CD14-positive monocyte (primary cell): ENCODE measurements around the gene NPY4R2. TPM values are rescaled to one million over a fixed set of nuclear protein-coding genes. Genes with fewer than 3 reads are reported as not detected.
"Not testable (repeated sequence)": the region's sequence is repeated elsewhere in the genome, so short reads cannot be mapped to it uniquely, and the experiment has no call there.

Experiments
- DNase-seq, 3 donors: peaks; one replicate each; pipeline ENCODE4 v3.0.0-alpha.2; 2011 to 2022
- H2AFZ ChIP-seq: 2 replicates; pipeline ENCODE4 v1.6.0; 2012; ENCODE audit warnings: mild to moderate bottlenecking, low read depth, low read length, inconsistent platforms; ENCODE audit not compliant: insufficient read depth, poor library complexity, severe bottlenecking
- H3K27ac ChIP-seq, 2 donors: 1 replicate in 1 of 2; 2 replicates in 1 of 2; pipeline ENCODE4 v1.5.1; 2012 to 2013; ENCODE audit warnings: low read length in 2 of 2, control low read depth in 1 of 2, inconsistent platforms in 1 of 2, low read depth in 1 of 2, mild to moderate bottlenecking in 1 of 2
- H3K27me3 ChIP-seq, 2 donors: one replicate each; pipeline versions ENCODE4 v1.6.0 to v1.6.1; 2011 to 2013; ENCODE audit warnings: low read length in 2 of 2; ENCODE audit not compliant: control insufficient read depth in 2 of 2, insufficient read depth in 2 of 2
- H3K36me3 ChIP-seq, 2 donors: replicated peaks in 1 of 2; 1 replicate in 1 of 2; 2 replicates in 1 of 2; pipeline versions ENCODE4 v1.5.1 to v1.6.1; 2012 to 2013; ENCODE audit warnings: low read length in 2 of 2, control low read depth in 1 of 2, inconsistent platforms in 1 of 2, mild to moderate bottlenecking in 1 of 2; ENCODE audit not compliant: insufficient read depth in 2 of 2, control insufficient read depth in 1 of 2
- H3K4me1 ChIP-seq, 2 donors: 1 replicate in 1 of 2; 2 replicates in 1 of 2; pipeline versions ENCODE4 v1.5.1 to v1.6.1; 2012 to 2013; ENCODE audit warnings: low read length in 2 of 2, control low read depth in 1 of 2, inconsistent platforms in 1 of 2, mild to moderate bottlenecking in 1 of 2, moderate library complexity in 1 of 2; ENCODE audit not compliant: insufficient read depth in 2 of 2, control insufficient read depth in 1 of 2
- H3K4me2 ChIP-seq: replicated peaks from 2 replicates; pipeline ENCODE3; 2012; ENCODE audit warnings: low read length, moderate library complexity, mild to moderate bottlenecking; ENCODE audit not compliant: poor library complexity, severe bottlenecking; ENCODE audit errors: extremely low read depth
- H3K4me3 ChIP-seq, 3 experiments: fragments of 200-600 bp in 1 of 3; sonication (generic) in 1 of 3; replicated peaks in 1 of 3; 1 replicate in 2 of 3; 2 replicates in 1 of 3; pipeline ENCODE4 v1.5.1; 2011 to 2013; ENCODE audit warnings: low read length in 3 of 3, mild to moderate bottlenecking in 3 of 3, control low read depth in 2 of 3, low read depth in 2 of 3, inconsistent platforms in 1 of 3, moderate library complexity in 1 of 3
- H3K79me2 ChIP-seq: 2 replicates; pipeline ENCODE4 v1.6.0; 2012; ENCODE audit warnings: mild to moderate bottlenecking, control low read depth, inconsistent platforms, low read length, moderate library complexity; ENCODE audit not compliant: insufficient read depth
- H3K9ac ChIP-seq: 2 replicates; pipeline ENCODE4 v1.6.0; 2017; ENCODE audit warnings: low read length, mild to moderate bottlenecking; ENCODE audit not compliant: insufficient read depth, poor library complexity, severe bottlenecking
- H3K9me3 ChIP-seq, 2 donors: replicated peaks in 1 of 2; 1 replicate in 1 of 2; 2 replicates in 1 of 2; pipeline versions ENCODE4 v1.5.1 to v1.6.1; 2012 to 2013; ENCODE audit warnings: low read length in 2 of 2, control low read depth in 1 of 2; ENCODE audit not compliant: control insufficient read depth in 1 of 2, insufficient read depth in 1 of 2
- H4K20me1 ChIP-seq: 2 replicates; pipeline ENCODE4 v1.6.0; 2012; ENCODE audit warnings: mild to moderate bottlenecking, low read length, control low read depth, moderate library complexity; ENCODE audit not compliant: insufficient read depth
- H3K27ac Mint-ChIP-seq, 7 donors: one replicate each; pipeline ENCODE4 v1.8.0; 2020; ENCODE audit warnings: mild to moderate bottlenecking in 7 of 7, mixed read lengths in 7 of 7, moderate library complexity in 6 of 7, inconsistent platforms in 2 of 7
- H3K27me3 Mint-ChIP-seq, 3 donors: one replicate each; pipeline ENCODE4 v1.8.0; 2021 to 2022; ENCODE audit warnings: low read depth in 3 of 3, mild to moderate bottlenecking in 3 of 3, mixed read lengths in 3 of 3, moderate library complexity in 3 of 3, inconsistent platforms in 1 of 3
- H3K36me3 Mint-ChIP-seq, 2 donors: one replicate each; pipeline ENCODE4 v1.8.0; 2020; ENCODE audit warnings: mixed read lengths in 2 of 2, inconsistent platforms in 1 of 2, mild to moderate bottlenecking in 1 of 2
- H3K4me1 Mint-ChIP-seq: one replicate; pipeline ENCODE4 v1.8.0; 2020; ENCODE audit warnings: mild to moderate bottlenecking, mixed read lengths
- H3K4me3 Mint-ChIP-seq, 2 donors: one replicate each; pipeline ENCODE4 v1.8.0; 2020; ENCODE audit warnings: mild to moderate bottlenecking in 2 of 2, mixed read lengths in 2 of 2, moderate library complexity in 1 of 2
- H3K9me3 Mint-ChIP-seq, 7 donors: one replicate each; pipeline ENCODE4 v1.8.0; 2020 to 2022; ENCODE audit warnings: mixed read lengths in 7 of 7, mild to moderate bottlenecking in 6 of 7, moderate library complexity in 6 of 7, inconsistent platforms in 2 of 7
- WGBS: methylation state at CpG from one replicate; pipeline ENCODE4 v1.1.5; 2013; ENCODE audit warnings: missing lambda C conversion rate; ENCODE audit not compliant: insufficient coverage; 5-methylcytosine and 5-hydroxymethylcytosine counted together
- intact Hi-C, 2 donors: fragments of 100-400 bp; cut with micrococcal nuclease; formaldehyde crosslinking; loops; one replicate each; pipeline versions ENCODE4 v1.15.0 to v1.15.1; 2023
- polyA plus RNA-seq, 3 donors: library from polyadenylated mRNA; depleted of rRNA in 1 of 3; unstranded in 2 of 3; stranded (reverse) in 1 of 3; fragments of 300-500 nt in 2 of 3; fragments of >200 nt in 1 of 3; fragmentation: Illumina TruSeq in 2 of 3; gene quantifications; 1 replicate in 2 of 3; 2 replicates in 1 of 3; pipeline ENCODE4 v1.2.3, GENCODE V29; 2012 to 2021

Gene NPY4R2
- polyA plus RNA-seq, 3 donors = not detected

GRCh38 chr10:47910486-47910885 lies 8.0 kb upstream of the NPY4R2 start:
- DNase-seq = not testable (repeated sequence)

GRCh38 chr10:47914052-47914451 lies 4.4 kb upstream of the NPY4R2 start:
- not testable (repeated sequence) for H3K4me3 Mint-ChIP-seq, DNase-seq
- WGBS = no CpG with 5 or more reads among the region's 2 CpGs

More at GRCh38 chr10:47910486-47910885, 8.0 kb upstream of the NPY4R2 start:
- H3K9ac ChIP-seq, H3K4me1 ChIP-seq, H4K20me1 ChIP-seq, H2AFZ ChIP-seq, H3K4me2 ChIP-seq, H3K27ac ChIP-seq, H3K27ac Mint-ChIP-seq, H3K27me3 ChIP-seq, H3K36me3 ChIP-seq, H3K36me3 Mint-ChIP-seq, H3K27me3 Mint-ChIP-seq, H3K79me2 ChIP-seq, H3K9me3 ChIP-seq, intact Hi-C loops, H3K4me1 Mint-ChIP-seq, H3K9me3 Mint-ChIP-seq, H3K4me3 ChIP-seq, H3K4me3 Mint-ChIP-seq: not testable (repeated sequence)
- no CpG with 5 or more reads among the region's 4 CpGs for WGBS

GRCh38 chr10:47915849-47916548 lies 2.5 kb upstream of the NPY4R2 start:
- not testable (repeated sequence) for H3K9me3 Mint-ChIP-seq, H3K27ac Mint-ChIP-seq

More at GRCh38 chr10:47914052-47914451, 4.4 kb upstream of the NPY4R2 start:
- H3K9me3 ChIP-seq, H2AFZ ChIP-seq, H3K9ac ChIP-seq, H3K4me2 ChIP-seq, H3K27me3 ChIP-seq, H3K27me3 Mint-ChIP-seq, H3K4me1 Mint-ChIP-seq, H3K9me3 Mint-ChIP-seq, H3K79me2 ChIP-seq, H3K27ac ChIP-seq, H3K36me3 ChIP-seq, intact Hi-C loops, H3K27ac Mint-ChIP-seq, H4K20me1 ChIP-seq, H3K36me3 Mint-ChIP-seq, H3K4me3 ChIP-seq, H3K4me1 ChIP-seq: not testable (repeated sequence)

GRCh38 chr10:47920610-47921009 lies 2.1 kb downstream of the NPY4R2 start:
- H3K4me1 Mint-ChIP-seq, H3K27ac ChIP-seq, H3K27me3 Mint-ChIP-seq, H3K27ac Mint-ChIP-seq, H3K4me2 ChIP-seq, H3K4me3 ChIP-seq, H3K4me1 ChIP-seq, intact Hi-C loops, H3K79me2 ChIP-seq, H2AFZ ChIP-seq, DNase-seq, H3K9me3 ChIP-seq, H3K4me3 Mint-ChIP-seq, H4K20me1 ChIP-seq, H3K9me3 Mint-ChIP-seq, H3K27me3 ChIP-seq, H3K36me3 ChIP-seq, H3K9ac ChIP-seq, H3K36me3 Mint-ChIP-seq: not testable (repeated sequence)
- WGBS = no CpG with 5 or more reads among the region's 2 CpGs

More at GRCh38 chr10:47915849-47916548, 2.5 kb upstream of the NPY4R2 start:
- H3K27me3 ChIP-seq, H2AFZ ChIP-seq, H3K4me1 Mint-ChIP-seq, H3K27ac ChIP-seq, H3K79me2 ChIP-seq, DNase-seq, H4K20me1 ChIP-seq, H3K9ac ChIP-seq, intact Hi-C loops, H3K4me3 ChIP-seq, H3K27me3 Mint-ChIP-seq, H3K4me2 ChIP-seq, H3K4me3 Mint-ChIP-seq, H3K36me3 Mint-ChIP-seq, H3K9me3 ChIP-seq, H3K36me3 ChIP-seq, H3K4me1 ChIP-seq: not testable (repeated sequence)
- WGBS = no CpG with 5 or more reads among the region's 4 CpGs
